OCI-LY7 (cell line): Measurements from ENCODE around the gene EVI5L. TPM values are rescaled to one million over a fixed set of nuclear protein-coding genes. Genes with fewer than 3 reads are reported as not detected.

Source experiments
- BruUV-seq: library from RNA; stranded (reverse); fragments of 400-500 nt; replicated peaks from 2 replicates; lab custom pipeline; 2021; lab: Mats Ljungman, UMichigan
- CTCF ChIA-PET: fragments of 300-600 bp; sonication (Branson Sonifier 250); formaldehyde crosslinking; loops from one replicate; lab custom pipeline; 2022; ENCODE audit warnings: antibody characterized with exemption; ENCODE audit not compliant: unreplicated experiment; lab: Charles Lee
- POLR2A ChIA-PET: fragments of 300-600 bp; sonication (Branson Sonifier 250); formaldehyde crosslinking; loops from one replicate; lab custom pipeline; 2022; ENCODE audit warnings: antibody characterized with exemption; lab: Charles Lee
- DNase-seq: peaks from one replicate; pipeline ENCODE4 v3.0.0-alpha.2; 2015; ENCODE audit warnings: low spot score
- H2AFZ ChIP-seq: fragments of 200-600 bp; sonication (generic), shearing (Covaris generic); 2 replicates; pipeline ENCODE4 v1.6.1; 2014; ENCODE audit warnings: mild to moderate bottlenecking, antibody characterized with exemption, low read length, moderate library complexity
- H3K27ac ChIP-seq: fragments of 200-600 bp; sonication (generic); 2 replicates; pipeline ENCODE4 v1.5.1; 2014; ENCODE audit warnings: mixed run types, low read depth, mild to moderate bottlenecking, moderate library complexity, low read length, inconsistent platforms; ENCODE audit not compliant: poor library complexity, severe bottlenecking
- H3K36me3 ChIP-seq: fragments of 200-600 bp; sonication (generic); 2 replicates; pipeline ENCODE4 v1.6.1; 2014; ENCODE audit warnings: mild to moderate bottlenecking, antibody characterized with exemption, low read length, moderate library complexity, mixed read lengths; ENCODE audit not compliant: insufficient read depth
- H3K4me1 ChIP-seq: fragments of 200-600 bp; sonication (generic); 2 replicates; pipeline ENCODE4 v1.5.1; 2014; ENCODE audit warnings: mild to moderate bottlenecking, low read length; ENCODE audit not compliant: insufficient read depth, poor library complexity, severe bottlenecking
- H3K4me2 ChIP-seq: fragments of 200-600 bp; sonication (generic); 2 replicates; pipeline ENCODE4 v1.6.1; 2014; ENCODE audit warnings: mild to moderate bottlenecking, low read length
- H3K4me3 ChIP-seq: fragments of 200-600 bp; sonication (generic); 2 replicates; pipeline ENCODE4 v1.5.1; 2014; ENCODE audit warnings: mild to moderate bottlenecking, low read depth, low read length; ENCODE audit not compliant: poor library complexity, severe bottlenecking
- H3K79me2 ChIP-seq: fragments of 200-600 bp; sonication (generic); 2 replicates; pipeline ENCODE4 v1.6.1; 2016; ENCODE audit warnings: low read depth, mild to moderate bottlenecking, low read length, moderate library complexity, mixed read lengths; ENCODE audit not compliant: insufficient read depth
- H3K9me2 ChIP-seq: fragments of 200-600 bp; sonication (generic); 2 replicates; pipeline ENCODE4 v1.6.1; 2016; ENCODE audit warnings: mild to moderate bottlenecking, low read length, mixed read lengths; ENCODE audit not compliant: insufficient read depth
- H3K9me3 ChIP-seq: fragments of 200-600 bp; sonication (generic); 2 replicates; pipeline ENCODE4 v1.6.1; 2014; ENCODE audit warnings: mild to moderate bottlenecking, mixed run types, low read length, mixed read lengths
- H4K20me1 ChIP-seq: fragments of 200-600 bp; sonication (generic); 2 replicates; pipeline ENCODE4 v1.6.1; 2014; ENCODE audit warnings: mild to moderate bottlenecking, antibody characterized with exemption, low read length, moderate library complexity, mixed read lengths; ENCODE audit not compliant: insufficient read depth
- CTCF ChIP-seq: fragments of 200-600 bp; sonication (generic); conservative IDR thresholded peaks from 2 replicates; pipeline ENCODE4 v1.5.1; 2014; ENCODE audit warnings: mild to moderate bottlenecking, antibody characterized with exemption, low read length, moderate library complexity, mixed read lengths
- EZH2phosphoT487 ChIP-seq: fragments of 200-600 bp; sonication (generic); IDR thresholded peaks from 2 replicates; pipeline ENCODE4 v1.6.1; 2018; ENCODE audit warnings: low read depth, borderline replicate concordance, mild to moderate bottlenecking, mixed run types, antibody characterized with exemption, low read length, moderate library complexity, mixed read lengths
- intact Hi-C: fragments of 100-400 bp; cut with micrococcal nuclease; formaldehyde crosslinking; loops from one replicate; pipeline ENCODE4 v1.10.0; 2022; ENCODE audit not compliant: unreplicated experiment
- total RNA-seq, 2 experiments: library from RNA; depleted of rRNA in 1 of 2; stranded (reverse); fragments of >200 nt in 1 of 2; shearing (Covaris generic) in 1 of 2; gene quantifications; 2 replicates each; pipeline ENCODE4 v1.2.3, GENCODE V29; 2014 to 2022

The EVI5L gene
- total RNA-seq, 2 experiments from 2014 or later = 2.7 to 5.5 TPM

- Histone ChIP-seq H2AFZ (no peak overlapping the region), H3K9me3 (no peaks in the 10 kb centered on the region), H3K4me1 (peaks cover 17% of the 10 kb centered on the region), H3K79me2 (no peaks in the 10 kb centered on the region), H3K36me3 (no peaks in the 10 kb centered on the region), H4K20me1 (no peaks in the 10 kb centered on the region), H3K9me2 (no peaks in the 10 kb centered on the region), H3K4me2 (peak overlapping the region; percentile 51), H3K4me3 (peak overlapping the region; percentile 23), H3K27ac (no peak overlapping the region)
- no peak for DNase-seq
- POLR2A ChIA-PET = no interaction called here
- no peak for TF ChIP-seq EZH2phosphoT487
- peak; percentile 64 for TF ChIP-seq CTCF
- intact Hi-C loops = loop anchor here (1.0 kb wide), 1 partner anchor 8 kb away; no protein-coding TSS in a partner anchor
- no TSS peak for BruUV-seq
- CTCF ChIA-PET = no interaction called here
These were observed 31.8 kb downstream of the EVI5L start for GRCh38 chr19:7861619-7862412.

DNA sequence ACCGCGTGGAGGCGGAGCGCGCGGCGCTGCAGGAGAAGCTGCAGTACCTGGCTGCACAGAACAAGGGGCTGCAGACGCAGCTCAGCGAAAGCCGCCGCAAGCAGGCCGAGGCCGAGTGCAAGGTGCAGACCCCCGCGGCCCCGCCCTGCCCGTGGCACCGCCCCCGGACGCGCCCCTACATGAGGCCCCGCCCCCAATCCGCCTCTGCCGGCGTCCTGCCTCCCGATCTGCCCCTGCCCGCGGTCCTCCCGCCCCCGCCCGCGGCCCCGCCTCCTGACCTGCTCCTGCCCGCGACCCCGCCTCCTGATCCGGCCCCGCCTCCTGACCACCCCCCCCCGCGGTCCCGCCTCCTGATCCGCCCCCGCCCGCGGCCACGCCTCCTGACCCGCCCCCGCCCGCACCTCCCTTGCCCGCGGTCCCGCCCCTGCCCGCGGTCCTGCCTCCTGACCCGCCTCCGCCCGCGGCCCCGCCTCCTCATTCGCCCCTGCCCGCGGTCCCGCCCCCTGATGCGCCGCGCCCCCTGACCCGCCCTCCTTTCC is 32.5 kb downstream of the EVI5L start:
- intact Hi-C loops = loop anchor here (1.0 kb wide), 1 partner anchor 8 kb away; no protein-coding TSS in a partner anchor
- Histone ChIP-seq H3K4me1 (peaks cover 17% of the 10 kb centered on the region), H3K79me2 (no peaks in the 10 kb centered on the region), H2AFZ (no peak overlapping the region), H3K4me2 (peak overlapping the region; percentile 51), H3K27ac (no peak overlapping the region), H3K9me3 (no peaks in the 10 kb centered on the region), H3K4me3 (peak overlapping the region; percentile 23), H4K20me1 (no peaks in the 10 kb centered on the region), H3K36me3 (no peaks in the 10 kb centered on the region), H3K9me2 (no peaks in the 10 kb centered on the region)
- POLR2A ChIA-PET = no interaction called here
- BruUV-seq = no TSS peak
- TF ChIP-seq CTCF (no peak), EZH2phosphoT487 (no peak)
- CTCF ChIA-PET = no interaction called here
- DNase-seq = peak; percentile 84
